ENCODE measurements around the gene MICAL2. TPM values are rescaled to one million over a fixed set of nuclear protein-coding genes. Genes with fewer than 3 reads are reported as not detected.

Gene MICAL2
- polyA plus RNA-seq, 2 of the 4 experiments (the other 2 are of a cell fraction): 39.8 to 42.1 TPM

GRCh38 chr11:12111549-12112520 lies 1.4 kb downstream of the MICAL2 start (continued):
- no peak for TF ChIP-seq POLR2AphosphoS2 (conservative IDR thresholded peaks at IDR 0.05; ENCODE audit: low read length)
- TF ChIP-seq SREBF2 (IDR thresholded peaks at IDR 0.05): no peak
- TF ChIP-seq ATOH8 (CRISPR knock-in tag; IDR thresholded peaks at IDR 0.05; ENCODE audit: low read depth): no peak

DNA sequence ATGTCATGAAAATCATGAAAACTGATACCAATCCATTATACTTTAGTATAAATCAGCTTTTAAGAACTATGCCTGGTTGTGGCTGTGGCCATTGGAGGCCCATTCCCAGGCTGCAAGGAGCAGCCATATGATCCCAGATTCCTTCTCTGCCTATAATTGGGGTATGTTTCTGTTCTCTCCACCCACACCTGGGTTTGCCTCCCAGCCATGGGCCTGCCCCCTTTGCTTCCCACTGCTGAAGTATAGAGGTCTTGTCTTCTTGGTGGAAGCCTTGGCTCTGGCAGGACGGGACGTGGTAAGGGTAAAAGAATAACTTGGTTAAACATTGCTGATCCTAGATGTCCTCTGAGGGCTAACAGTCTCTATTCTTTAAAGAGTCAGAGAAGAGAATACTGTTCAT lies 2.4 kb downstream of the MICAL2 start:
- DNase-seq (ENCODE audit: low read depth in 1 of 2, low spot score in 1 of 2): no peak
- no peak overlapping the region for H3K4me3 ChIP-seq
- no peak for FAIRE-seq
- TF ChIP-seq CHD2 (IDR thresholded peaks at IDR 0.05; ENCODE audit: low read length, partially characterized antibody) (no peak), PHF8 (IDR thresholded peaks at IDR 0.05; ENCODE audit: borderline replicate concordance, low read depth) (no peak), EP300 (IDR thresholded peaks at IDR 0.05) (no peak), BHLHE40 (IDR thresholded peaks at IDR 0.05; ENCODE audit: low read depth, low read length) (no peak), HOXB5 (CRISPR knock-in tag; IDR thresholded peaks at IDR 0.05) (no peak), RARB (CRISPR knock-in tag; IDR thresholded peaks at IDR 0.05) (no peak), MAFK (IDR thresholded peaks at IDR 0.05; ENCODE audit: partially characterized antibody) (no peak), RCOR1 (IDR thresholded peaks at IDR 0.05; ENCODE audit: low read depth, low read length) (no peak), NPAS2 (CRISPR knock-in tag; IDR thresholded peaks at IDR 0.05; ENCODE audit: borderline replicate concordance) (no peak), EHMT2 (IDR thresholded peaks at IDR 0.05; ENCODE audit: low read depth) (no peak), SMC3 (IDR thresholded peaks at IDR 0.05) (no peak)
- TF ChIP-seq, protein P1, sequence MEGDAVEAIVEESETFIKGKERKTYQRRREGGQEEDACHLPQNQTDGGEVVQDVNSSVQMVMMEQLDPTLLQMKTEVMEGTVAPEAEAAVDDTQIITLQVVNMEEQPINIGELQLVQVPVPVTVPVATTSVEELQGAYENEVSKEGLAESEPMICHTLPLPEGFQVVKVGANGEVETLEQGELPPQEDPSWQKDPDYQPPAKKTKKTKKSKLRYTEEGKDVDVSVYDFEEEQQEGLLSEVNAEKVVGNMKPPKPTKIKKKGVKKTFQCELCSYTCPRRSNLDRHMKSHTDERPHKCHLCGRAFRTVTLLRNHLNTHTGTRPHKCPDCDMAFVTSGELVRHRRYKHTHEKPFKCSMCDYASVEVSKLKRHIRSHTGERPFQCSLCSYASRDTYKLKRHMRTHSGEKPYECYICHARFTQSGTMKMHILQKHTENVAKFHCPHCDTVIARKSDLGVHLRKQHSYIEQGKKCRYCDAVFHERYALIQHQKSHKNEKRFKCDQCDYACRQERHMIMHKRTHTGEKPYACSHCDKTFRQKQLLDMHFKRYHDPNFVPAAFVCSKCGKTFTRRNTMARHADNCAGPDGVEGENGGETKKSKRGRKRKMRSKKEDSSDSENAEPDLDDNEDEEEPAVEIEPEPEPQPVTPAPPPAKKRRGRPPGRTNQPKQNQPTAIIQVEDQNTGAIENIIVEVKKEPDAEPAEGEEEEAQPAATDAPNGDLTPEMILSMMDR (IDR thresholded peaks at IDR 0.05): no peak
- TF ChIP-seq, protein P2, sequence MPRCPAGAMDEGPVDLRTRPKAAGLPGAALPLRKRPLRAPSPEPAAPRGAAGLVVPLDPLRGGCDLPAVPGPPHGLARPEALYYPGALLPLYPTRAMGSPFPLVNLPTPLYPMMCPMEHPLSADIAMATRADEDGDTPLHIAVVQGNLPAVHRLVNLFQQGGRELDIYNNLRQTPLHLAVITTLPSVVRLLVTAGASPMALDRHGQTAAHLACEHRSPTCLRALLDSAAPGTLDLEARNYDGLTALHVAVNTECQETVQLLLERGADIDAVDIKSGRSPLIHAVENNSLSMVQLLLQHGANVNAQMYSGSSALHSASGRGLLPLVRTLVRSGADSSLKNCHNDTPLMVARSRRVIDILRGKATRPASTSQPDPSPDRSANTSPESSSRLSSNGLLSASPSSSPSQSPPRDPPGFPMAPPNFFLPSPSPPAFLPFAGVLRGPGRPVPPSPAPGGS (IDR thresholded peaks at IDR 0.05): no peak
- TF ChIP-seq, protein P3, sequence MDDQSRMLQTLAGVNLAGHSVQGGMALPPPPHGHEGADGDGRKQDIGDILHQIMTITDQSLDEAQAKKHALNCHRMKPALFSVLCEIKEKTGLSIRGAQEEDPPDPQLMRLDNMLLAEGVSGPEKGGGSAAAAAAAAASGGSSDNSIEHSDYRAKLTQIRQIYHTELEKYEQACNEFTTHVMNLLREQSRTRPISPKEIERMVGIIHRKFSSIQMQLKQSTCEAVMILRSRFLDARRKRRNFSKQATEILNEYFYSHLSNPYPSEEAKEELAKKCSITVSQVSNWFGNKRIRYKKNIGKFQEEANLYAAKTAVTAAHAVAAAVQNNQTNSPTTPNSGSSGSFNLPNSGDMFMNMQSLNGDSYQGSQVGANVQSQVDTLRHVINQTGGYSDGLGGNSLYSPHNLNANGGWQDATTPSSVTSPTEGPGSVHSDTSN (IDR thresholded peaks at IDR 0.05): no peak
- H3K4me1 ChIP-seq: peaks cover 32% of the 10 kb centered on the region
- peak overlapping the region; percentile 95 for H3K4me2 ChIP-seq
- WGBS (ENCODE audit: missing lambda C conversion rate): 79% methylated on average over 2 of the region's 2 CpGs
- no peaks in the 10 kb centered on the region for H3K9me3 ChIP-seq
- CTCF ChIA-PET: interaction anchor here (0.7 to 1.6 kb wide), 3 partner anchors 22 to 37 kb away, joined by 3 to 5 read pairs (median 3); no protein-coding TSS in a partner anchor
- H3K27ac ChIP-seq: no peak overlapping the region
- ATAC-seq: no peak
- POLR2A ChIA-PET: no interaction called here

GRCh38 chr11:12113294-12113693 lies 2.9 kb downstream of the MICAL2 start:
- no peak overlapping the region for H3K27ac ChIP-seq
- peak overlapping the region; percentile 95; the same call in 2 of the 3 replicates for H3K4me2 ChIP-seq
- DNase-seq (ENCODE audit: low read depth in 1 of 2, low spot score in 1 of 2): no peak
- ATAC-seq: no peak
- CTCF ChIA-PET: interaction anchor here (0.9 to 1.6 kb wide), 2 partner anchors 26 to 37 kb away, joined by 3 to 5 read pairs; no protein-coding TSS in a partner anchor
- H3K4me1 ChIP-seq: peaks cover 36% of the 10 kb centered on the region
- POLR2A ChIA-PET: interaction anchor here (1.0 kb wide), 1 partner anchor 27 kb away, joined by 4 read pairs; no protein-coding TSS in a partner anchor
- no peak overlapping the region for H3K4me3 ChIP-seq
- no peaks in the 10 kb centered on the region for H3K9me3 ChIP-seq
- 89% methylated on average over 8 of the region's 8 CpGs for WGBS (ENCODE audit: missing lambda C conversion rate)
- FAIRE-seq: no peak
- TF ChIP-seq RNF2 (IDR thresholded peaks at IDR 0.05; ENCODE audit: borderline replicate concordance, low read depth) (no peak), CEBPB (IDR thresholded peaks at IDR 0.05) (no peak), POLR2AphosphoS2 (conservative IDR thresholded peaks at IDR 0.05; ENCODE audit: low read length) (no peak), ATOH8 (CRISPR knock-in tag; IDR thresholded peaks at IDR 0.05; ENCODE audit: low read depth) (no peak), ZC3H11A (IDR thresholded peaks at IDR 0.05) (no peak), FOSB (CRISPR knock-in tag; IDR thresholded peaks at IDR 0.05) (no peak), RARB (CRISPR knock-in tag; IDR thresholded peaks at IDR 0.05) (no peak), CHD4 (IDR thresholded peaks at IDR 0.05; ENCODE audit: borderline replicate concordance) (no peak), EHF (CRISPR knock-in tag; IDR thresholded peaks at IDR 0.05) (no peak)
- TF ChIP-seq, protein P4, sequence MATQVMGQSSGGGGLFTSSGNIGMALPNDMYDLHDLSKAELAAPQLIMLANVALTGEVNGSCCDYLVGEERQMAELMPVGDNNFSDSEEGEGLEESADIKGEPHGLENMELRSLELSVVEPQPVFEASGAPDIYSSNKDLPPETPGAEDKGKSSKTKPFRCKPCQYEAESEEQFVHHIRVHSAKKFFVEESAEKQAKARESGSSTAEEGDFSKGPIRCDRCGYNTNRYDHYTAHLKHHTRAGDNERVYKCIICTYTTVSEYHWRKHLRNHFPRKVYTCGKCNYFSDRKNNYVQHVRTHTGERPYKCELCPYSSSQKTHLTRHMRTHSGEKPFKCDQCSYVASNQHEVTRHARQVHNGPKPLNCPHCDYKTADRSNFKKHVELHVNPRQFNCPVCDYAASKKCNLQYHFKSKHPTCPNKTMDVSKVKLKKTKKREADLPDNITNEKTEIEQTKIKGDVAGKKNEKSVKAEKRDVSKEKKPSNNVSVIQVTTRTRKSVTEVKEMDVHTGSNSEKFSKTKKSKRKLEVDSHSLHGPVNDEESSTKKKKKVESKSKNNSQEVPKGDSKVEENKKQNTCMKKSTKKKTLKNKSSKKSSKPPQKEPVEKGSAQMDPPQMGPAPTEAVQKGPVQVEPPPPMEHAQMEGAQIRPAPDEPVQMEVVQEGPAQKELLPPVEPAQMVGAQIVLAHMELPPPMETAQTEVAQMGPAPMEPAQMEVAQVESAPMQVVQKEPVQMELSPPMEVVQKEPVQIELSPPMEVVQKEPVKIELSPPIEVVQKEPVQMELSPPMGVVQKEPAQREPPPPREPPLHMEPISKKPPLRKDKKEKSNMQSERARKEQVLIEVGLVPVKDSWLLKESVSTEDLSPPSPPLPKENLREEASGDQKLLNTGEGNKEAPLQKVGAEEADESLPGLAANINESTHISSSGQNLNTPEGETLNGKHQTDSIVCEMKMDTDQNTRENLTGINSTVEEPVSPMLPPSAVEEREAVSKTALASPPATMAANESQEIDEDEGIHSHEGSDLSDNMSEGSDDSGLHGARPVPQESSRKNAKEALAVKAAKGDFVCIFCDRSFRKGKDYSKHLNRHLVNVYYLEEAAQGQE (IDR thresholded peaks at IDR 0.05): no peak

Measured in A549 (cell line).